Neuronal stem cell (in vitro differentiated cells): ENCODE measurements around the gene PANK4. TPM values are rescaled to one million over a fixed set of nuclear protein-coding genes. Genes with fewer than 3 reads are reported as not detected.
A peak's percentile ranks its signal among the peaks of the same experiment; 100 is the strongest.

Experiments used
- DNase-seq: peaks from one replicate; pipeline ENCODE4 v3.0.0-alpha.2; 2013; ENCODE audit warnings: low spot score
- H2AFZ ChIP-seq: one replicate; pipeline ENCODE4 v1.6.1; 2013; ENCODE audit warnings: mild to moderate bottlenecking, low read length, inconsistent platforms
- H2AK5ac ChIP-seq: 2 replicates; pipeline ENCODE4 v1.6.1; 2013; ENCODE audit warnings: low read depth, mild to moderate bottlenecking, inconsistent platforms, low read length, moderate library complexity, mixed read lengths
- H2BK120ac ChIP-seq: 2 replicates; pipeline ENCODE4 v1.6.1; 2013; ENCODE audit warnings: low read depth, mild to moderate bottlenecking, inconsistent platforms, low read length, moderate library complexity, mixed read lengths
- H2BK12ac ChIP-seq: one replicate; pipeline ENCODE4 v1.6.1; 2013; ENCODE audit warnings: low read length, inconsistent platforms
- H2BK15ac ChIP-seq: 2 replicates; pipeline ENCODE4 v1.6.1; 2013; ENCODE audit warnings: mild to moderate bottlenecking, low read length, inconsistent platforms, mixed read lengths
- H2BK5ac ChIP-seq: one replicate; pipeline ENCODE4 v1.6.1; 2013; ENCODE audit warnings: inconsistent platforms, mild to moderate bottlenecking, low read length, moderate library complexity
- H3K14ac ChIP-seq: one replicate; pipeline ENCODE4 v1.6.1; 2013; ENCODE audit warnings: low read length, inconsistent platforms
- H3K18ac ChIP-seq: 2 replicates; pipeline ENCODE4 v1.6.1; 2013; ENCODE audit warnings: low read length, inconsistent platforms
- H3K23ac ChIP-seq: 2 replicates; pipeline ENCODE4 v1.6.1; 2013; ENCODE audit warnings: low read depth, mild to moderate bottlenecking, mixed read lengths, low read length, inconsistent platforms; ENCODE audit not compliant: poor library complexity
- H3K27ac ChIP-seq: replicated peaks from 3 replicates; pipeline ENCODE4 v1.5.1; 2013; ENCODE audit warnings: low read length, inconsistent platforms
- H3K27me3 ChIP-seq, 3 experiments: 2 replicates each; pipeline ENCODE4 v1.6.1; 2013; ENCODE audit warnings: low read length in 3 of 3, mild to moderate bottlenecking in 2 of 3, inconsistent platforms in 1 of 3, low read depth in 1 of 3, mixed read lengths in 1 of 3, moderate library complexity in 1 of 3; ENCODE audit not compliant: control insufficient read depth in 3 of 3, insufficient read depth in 3 of 3
- H3K36me3 ChIP-seq, 2 donors: replicated peaks in 1 of 2; 2 replicates each; pipeline ENCODE4 v1.6.1; 2013; ENCODE audit warnings: low read length in 2 of 2; ENCODE audit not compliant: control insufficient read depth in 2 of 2, insufficient read depth in 2 of 2
- H3K4ac ChIP-seq: 2 replicates; pipeline ENCODE4 v1.6.1; 2013; ENCODE audit warnings: inconsistent platforms, mild to moderate bottlenecking, low read length, moderate library complexity
- H3K4me1 ChIP-seq, 2 donors: 1 replicate in 1 of 2; 2 replicates in 1 of 2; pipeline ENCODE4 v1.6.1; 2013; ENCODE audit warnings: low read length in 2 of 2, low read depth in 1 of 2; ENCODE audit not compliant: control insufficient read depth in 2 of 2, insufficient read depth in 1 of 2
- H3K4me2 ChIP-seq: one replicate; pipeline ENCODE4 v1.6.1; 2013; ENCODE audit warnings: mild to moderate bottlenecking, low read length, inconsistent platforms; ENCODE audit not compliant: insufficient read depth, poor library complexity, severe bottlenecking
- H3K4me3 ChIP-seq, 2 donors: 2 replicates each; pipeline ENCODE4 v1.5.1; 2013; ENCODE audit warnings: low read length in 2 of 2, mild to moderate bottlenecking in 2 of 2, inconsistent platforms in 1 of 2, moderate library complexity in 1 of 2
- H3K79me1 ChIP-seq: one replicate; pipeline ENCODE4 v1.6.1; 2013; ENCODE audit warnings: low read depth, mild to moderate bottlenecking, inconsistent platforms, low read length, moderate library complexity
- H3K9ac ChIP-seq: one replicate; pipeline ENCODE4 v1.6.1; 2013; ENCODE audit warnings: mild to moderate bottlenecking, low read depth, low read length, inconsistent platforms; ENCODE audit not compliant: poor library complexity
- H3K9me3 ChIP-seq, 2 donors: replicated peaks in 1 of 2; 2 replicates each; pipeline versions ENCODE3 to v1.6.1; 2013; ENCODE audit warnings: low read length in 2 of 2, mild to moderate bottlenecking in 2 of 2, inconsistent platforms in 1 of 2, low read depth in 1 of 2, mixed read lengths in 1 of 2, moderate library complexity in 1 of 2; ENCODE audit not compliant: control insufficient read depth in 2 of 2, insufficient read depth in 1 of 2
- H4K8ac ChIP-seq: one replicate; pipeline ENCODE4 v1.6.1; 2013; ENCODE audit warnings: low read depth, mild to moderate bottlenecking, inconsistent platforms, low read length, moderate library complexity
- H4K91ac ChIP-seq: one replicate; pipeline ENCODE4 v1.6.1; 2013; ENCODE audit warnings: low read length, low read depth, mild to moderate bottlenecking, inconsistent platforms; ENCODE audit not compliant: poor library complexity
- WGBS, 2 donors: extraction: QIAGEN DNeasy Blood & Tissue Kit; methylation state at CpG; one replicate each; pipeline ENCODE4 v1.1.7; 2013; ENCODE audit warnings: missing lambda C conversion rate in 2 of 2, mixed read lengths in 1 of 2; ENCODE audit not compliant: insufficient read length in 2 of 2, insufficient replicate concordance in 1 of 2; ENCODE audit errors: extremely low coverage in 2 of 2; 5-methylcytosine and 5-hydroxymethylcytosine counted together
- polyA plus RNA-seq, 2 experiments: library from polyadenylated mRNA; stranded (reverse); fragments of 200-250 nt; gene quantifications; one replicate each; pipeline ENCODE4 v1.2.3, GENCODE V29; 2013

Gene PANK4
- polyA plus RNA-seq (2013, experiment 1 of 2): 23.5 TPM
- polyA plus RNA-seq (2013, experiment 2 of 2): 22.7 TPM

GRCh38 chr1:2525920-2526823 lies at the start of gene PANK4:
Gene PANK4, minus strand, starts transcription at chr1:2526596. Its CDS starts 9 bp downstream, at chr1:2526587.
- DNase-seq: peak; percentile 94

GRCh38 chr1:2574350-2574749 lies 48.0 kb upstream of the PANK4 start:
- Histone ChIP-seq H2BK120ac (no peak overlapping the region), H3K14ac (no peak overlapping the region), H3K9me3 (peaks cover 3 to 5% of the 10 kb centered on the region in 2 donors), H2AFZ (no peak overlapping the region), H3K4ac (no peak overlapping the region), H3K27ac (no peak overlapping the region), H2AK5ac (no peak overlapping the region), H3K18ac (no peak overlapping the region), H4K8ac (no peak overlapping the region), H3K4me3 (no peak overlapping the region), H2BK12ac (no peak overlapping the region), H3K9ac (no peak overlapping the region), H2BK15ac (no peak overlapping the region), H3K79me1 (no peaks in the 10 kb centered on the region), H2BK5ac (no peak overlapping the region), H4K91ac (no peak overlapping the region), H3K36me3 (no peaks in the 10 kb centered on the region), H3K27me3 (peaks cover 0 to 18% (median 4%) of the 10 kb centered on the region in 3 experiments), H3K4me2 (no peak overlapping the region), H3K23ac (no peak overlapping the region), H3K4me1 (peaks cover 5 to 10% of the 10 kb centered on the region in 2 donors)
- no peak for DNase-seq
- no CpG with 5 or more reads among the region's 9 CpGs for WGBS, 2 donors

More at GRCh38 chr1:2525920-2526823, at the start of gene PANK4:
- H3K79me1 ChIP-seq: peaks cover 25% of the 10 kb centered on the region
- no peak within 1 kb of the TSS for H2BK15ac ChIP-seq
- peaks cover 12 to 26% of the 10 kb centered on the region in 2 donors for H3K36me3 ChIP-seq
- peak within 1 kb of the TSS; percentile 31 for H2BK12ac ChIP-seq
- no peak within 1 kb of the TSS for H3K4ac ChIP-seq
- H4K8ac ChIP-seq: no peak within 1 kb of the TSS
- peak within 1 kb of the TSS; percentile 86 for H2AFZ ChIP-seq
- H3K27me3 ChIP-seq: peaks cover 0 to 40% (median 0%) of the 10 kb centered on the region in 3 experiments
- peak within 1 kb of the TSS; percentile 96 for H3K4me3 ChIP-seq
- no peaks in the 10 kb centered on the region for H3K9me3 ChIP-seq
- peaks cover 36 to 43% of the 10 kb centered on the region in 2 donors for H3K4me1 ChIP-seq
- H3K23ac ChIP-seq: peak within 1 kb of the TSS; percentile 96
- WGBS, 2 donors: no CpG with 5 or more reads among the region's 107 CpGs
- H4K91ac ChIP-seq: no peak within 1 kb of the TSS
- peak within 1 kb of the TSS; percentile 100 for H3K4me2 ChIP-seq
- peak within 1 kb of the TSS; percentile 93 for H2AK5ac ChIP-seq
- peak within 1 kb of the TSS; percentile 82 for H3K27ac ChIP-seq
- peak within 1 kb of the TSS; percentile 78 for H3K18ac ChIP-seq
- H2BK120ac ChIP-seq: no peak within 1 kb of the TSS
- peak within 1 kb of the TSS; percentile 15 for H3K14ac ChIP-seq
- H2BK5ac ChIP-seq: peak within 1 kb of the TSS; percentile 72
- H3K9ac ChIP-seq: peak within 1 kb of the TSS; percentile 98

GRCh38 chr1:2573250-2573920 lies 47.0 kb upstream of the PANK4 start:
- no peak overlapping the region for H2AK5ac ChIP-seq
- no peak overlapping the region for H3K27ac ChIP-seq
- H3K9me3 ChIP-seq: peaks cover 3 to 5% of the 10 kb centered on the region in 2 donors
- no peak overlapping the region for H3K4me2 ChIP-seq
- no peak overlapping the region for H2BK5ac ChIP-seq
- H2BK120ac ChIP-seq: no peak overlapping the region
- H3K36me3 ChIP-seq: no peaks in the 10 kb centered on the region
- no peak overlapping the region for H3K18ac ChIP-seq
- H3K4me3 ChIP-seq: no peak overlapping the region
- no peaks in the 10 kb centered on the region for H3K79me1 ChIP-seq
- H3K23ac ChIP-seq: no peak overlapping the region
- no peak for DNase-seq
- H4K91ac ChIP-seq: no peak overlapping the region
- WGBS, 2 donors: no CpG with 5 or more reads among the region's 8 CpGs
- H3K4me1 ChIP-seq: peaks cover 4 to 10% of the 10 kb centered on the region in 2 donors
- H3K14ac ChIP-seq: no peak overlapping the region
- peaks cover 0 to 22% (median 4%) of the 10 kb centered on the region in 3 experiments for H3K27me3 ChIP-seq
- no peak overlapping the region for H3K9ac ChIP-seq
- H2AFZ ChIP-seq: no peak overlapping the region
- no peak overlapping the region for H3K4ac ChIP-seq
- H2BK15ac ChIP-seq: no peak overlapping the region
- H4K8ac ChIP-seq: no peak overlapping the region
- no peak overlapping the region for H2BK12ac ChIP-seq

- Histone ChIP-seq H3K4me2 (no peak overlapping the region), H2BK5ac (no peak overlapping the region), H2AFZ (no peak overlapping the region), H3K18ac (no peak overlapping the region), H3K4me3 (no peak overlapping the region), H3K27me3 (peaks cover 0 to 22% (median 4%) of the 10 kb centered on the region in 3 experiments), H4K91ac (no peak overlapping the region), H4K8ac (no peak overlapping the region), H3K9me3 (peaks cover 3 to 5% of the 10 kb centered on the region in 2 donors), H2BK15ac (no peak overlapping the region), H3K9ac (no peak overlapping the region), H2BK12ac (no peak overlapping the region), H3K14ac (no peak overlapping the region), H2BK120ac (no peak overlapping the region), H3K4ac (no peak overlapping the region), H2AK5ac (no peak overlapping the region), H3K79me1 (no peaks in the 10 kb centered on the region), H3K36me3 (no peaks in the 10 kb centered on the region), H3K4me1 (peaks cover under 1 to 1% of the 10 kb centered on the region in 2 donors), H3K27ac (no peak overlapping the region), H3K23ac (no peak overlapping the region)
- no CpG with 5 or more reads among the region's 9 CpGs for WGBS, 2 donors
- DNase-seq: no peak
These were observed 45.0 kb upstream of the PANK4 start for GRCh38 chr1:2571348-2571747.
